Common myeloid progenitor, CD34-positive (primary cell): ENCODE measurements around the gene MYO15A.

ENCODE experiments used
- CTCF ChIA-PET: fragments of 350-600 bp; sonication (Branson Sonifier 250); formaldehyde crosslinking; loops from one replicate; lab custom pipeline; 2021; ENCODE audit warnings: antibody characterized with exemption; lab: Charles Lee
- POLR2A ChIA-PET: fragments of 350-600 bp; sonication (Branson Sonifier 250); formaldehyde crosslinking; loops from one replicate; lab custom pipeline; 2021; ENCODE audit warnings: antibody characterized with exemption; lab: Charles Lee
- DNase-seq, 3 donors: peaks; one replicate each; pipeline versions ENCODE4 v3.0.0 to v3.0.0-alpha.2; 2013
- H3K27ac ChIP-seq, 2 experiments: 1 replicate in 1 of 2; 2 replicates in 1 of 2; pipeline ENCODE4 v1.7.0; 2013; ENCODE audit warnings: inconsistent platforms in 2 of 2, low read length in 2 of 2, mild to moderate bottlenecking in 2 of 2, low read depth in 1 of 2, moderate library complexity in 1 of 2; ENCODE audit not compliant: severe bottlenecking in 2 of 2, insufficient read depth in 1 of 2, poor library complexity in 1 of 2
- H3K27me3 ChIP-seq, 5 experiments: replicated peaks in 2 of 5; 1 replicate in 3 of 5; 2 replicates in 2 of 5; pipeline versions ENCODE4 v1.6.1 to v1.7.0; 2013; ENCODE audit warnings: low read length in 4 of 5, mild to moderate bottlenecking in 2 of 5, moderate library complexity in 2 of 5, inconsistent platforms in 1 of 5; ENCODE audit not compliant: insufficient read depth in 5 of 5, control insufficient read depth in 4 of 5
- H3K36me3 ChIP-seq, 4 experiments: 1 replicate in 2 of 4; 2 replicates in 2 of 4; pipeline versions ENCODE4 v1.6.1 to v1.7.0; 2013; ENCODE audit warnings: low read length in 3 of 4, control low read depth in 1 of 4, mild to moderate bottlenecking in 1 of 4; ENCODE audit not compliant: control insufficient read depth in 4 of 4, insufficient read depth in 4 of 4
- H3K4me1 ChIP-seq, 4 experiments: 1 replicate in 3 of 4; 2 replicates in 1 of 4; pipeline versions ENCODE4 v1.6.1 to v1.7.1; 2013; ENCODE audit warnings: low read length in 3 of 4, mild to moderate bottlenecking in 3 of 4, control low read depth in 1 of 4, inconsistent platforms in 1 of 4, moderate library complexity in 1 of 4; ENCODE audit not compliant: control insufficient read depth in 4 of 4, insufficient read depth in 4 of 4; ENCODE audit errors: control extremely low read depth in 1 of 4
- H3K4me3 ChIP-seq, 7 experiments: 1 replicate in 4 of 7; 2 replicates in 3 of 7; pipeline versions ENCODE4 v1.5.1 to v1.7.0; 2013; ENCODE audit warnings: mild to moderate bottlenecking in 7 of 7, low read length in 6 of 7, moderate library complexity in 6 of 7, inconsistent platforms in 2 of 7, low read depth in 2 of 7, control low read depth in 1 of 7; ENCODE audit not compliant: insufficient read depth in 4 of 7, control insufficient read depth in 1 of 7; ENCODE audit errors: extremely low read depth in 1 of 7
- H3K9me3 ChIP-seq, 5 experiments: 1 replicate in 4 of 5; 2 replicates in 1 of 5; pipeline versions ENCODE4 v1.6.1 to v1.7.1; 2013; ENCODE audit warnings: low read length in 4 of 5, mild to moderate bottlenecking in 2 of 5, inconsistent platforms in 1 of 5, low read depth in 1 of 5, moderate library complexity in 1 of 5; ENCODE audit not compliant: control insufficient read depth in 4 of 5, insufficient read depth in 2 of 5; ENCODE audit errors: control extremely low read depth in 1 of 5
- WGBS: methylation state at CpG from one replicate; pipeline ENCODE4 v1.1.5; 2013; ENCODE audit not compliant: insufficient coverage; 5-methylcytosine and 5-hydroxymethylcytosine counted together

Gene MYO15A

DNA sequence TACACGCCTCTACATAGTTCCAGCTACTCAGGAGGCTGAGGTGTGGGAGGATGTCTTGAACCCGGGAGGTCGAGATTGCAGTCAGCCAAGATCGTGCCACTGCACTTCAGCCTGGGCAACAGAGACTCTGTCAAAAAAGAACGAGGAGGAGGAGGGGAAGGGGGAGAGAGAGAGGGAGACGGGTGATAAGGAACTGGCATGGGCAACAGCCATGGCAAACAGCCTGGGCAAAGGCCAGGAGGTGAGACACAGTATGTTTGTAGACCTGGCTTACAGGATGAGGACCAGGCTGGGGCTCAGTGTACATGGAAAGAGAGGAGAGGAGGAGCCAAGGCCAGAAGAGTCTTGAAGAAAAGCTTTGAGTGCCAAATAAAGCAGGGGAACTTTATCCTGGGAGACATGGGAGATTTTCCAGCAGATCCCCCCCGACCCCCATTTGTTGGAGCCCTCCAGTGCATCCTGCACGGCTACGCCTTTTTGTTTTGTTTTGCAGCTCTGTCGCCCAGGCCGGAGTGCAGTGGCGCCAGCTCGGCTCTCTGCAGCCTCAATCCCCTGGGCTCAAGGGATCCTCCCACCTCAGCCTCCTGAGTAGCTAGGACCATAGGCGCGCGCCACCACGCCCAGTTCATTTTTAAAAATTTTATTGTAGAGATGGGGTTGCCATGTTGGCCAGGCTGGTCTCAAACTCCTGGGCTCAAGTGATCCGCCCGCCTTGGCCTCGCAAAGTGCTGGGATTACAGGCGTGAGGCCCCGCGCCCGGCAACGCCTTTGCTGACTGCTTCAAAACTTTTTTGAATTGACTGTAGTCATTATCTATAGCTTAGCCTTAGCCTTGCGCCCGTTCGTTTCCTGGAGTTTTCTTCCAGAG, 73.8 kb downstream of the MYO15A start:
- peak overlapping the region; percentile 50 to 89 (median 83) for H3K4me3 ChIP-seq
- peaks cover 20 to 48% (median 41%) of the 10 kb centered on the region in 4 experiments for H3K4me1 ChIP-seq
- POLR2A ChIA-PET: interaction anchor here (0.6 kb wide), 1 partner anchor 18 kb away, joined by 4 read pairs; no protein-coding TSS in a partner anchor
- CTCF ChIA-PET: interaction anchor here (1.4 to 2.0 kb wide), 4 partner anchors 12 to 75 kb away, joined by 3 to 4 read pairs (median 4); no protein-coding TSS in a partner anchor
- peaks cover 0 to 18% (median 0%) of the 10 kb centered on the region in 4 experiments for H3K36me3 ChIP-seq
- peak in 1 of 3 donors; percentile 5 for DNase-seq
- 44% methylated on average over 24 of the region's 28 CpGs for WGBS
- H3K9me3 ChIP-seq: no peaks in the 10 kb centered on the region
- H3K27me3 ChIP-seq: no peaks in the 10 kb centered on the region
- peak overlapping the region; percentile 91 to 98 for H3K27ac ChIP-seq

DNA sequence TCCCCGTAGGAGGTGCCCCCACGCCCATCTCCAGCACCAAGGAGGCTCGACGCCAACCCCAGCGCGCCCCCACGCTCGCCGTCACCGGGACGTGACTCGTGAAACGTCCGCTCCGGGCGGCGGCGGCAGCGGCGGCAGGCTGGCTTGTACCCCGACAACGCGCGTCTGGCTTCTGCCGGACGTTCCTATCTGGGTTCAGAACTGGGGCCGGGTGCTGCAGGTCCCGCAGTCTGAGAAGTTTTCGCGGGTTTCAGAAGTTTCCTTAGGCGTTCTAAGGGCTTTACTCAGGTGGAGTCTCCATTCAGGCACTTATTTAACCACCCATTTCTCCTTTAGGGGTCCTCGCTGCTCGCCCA, 74.4 kb downstream of the MYO15A start:
- no peaks in the 10 kb centered on the region for H3K27me3 ChIP-seq
- peaks cover 0 to 24% (median 2%) of the 10 kb centered on the region in 4 experiments for H3K36me3 ChIP-seq
- DNase-seq: peak in 1 of 3 donors; percentile 85
- peak overlapping the region; percentile 91 to 98 for H3K27ac ChIP-seq
- CTCF ChIA-PET: interaction anchor here (1.1 to 2.0 kb wide), 3 partner anchors 16 to 42 kb away, joined by 3 to 4 read pairs (median 4); no protein-coding TSS in a partner anchor
- WGBS: 1% methylated on average over 30 of the region's 33 CpGs
- peak overlapping the region; percentile 50 to 89 (median 83) for H3K4me3 ChIP-seq
- POLR2A ChIA-PET: interaction anchor here (0.6 kb wide), 1 partner anchor 17 kb away, joined by 4 read pairs; no protein-coding TSS in a partner anchor
- H3K4me1 ChIP-seq: peaks cover 26 to 52% (median 47%) of the 10 kb centered on the region in 4 experiments
- no peaks in the 10 kb centered on the region for H3K9me3 ChIP-seq

DNA sequence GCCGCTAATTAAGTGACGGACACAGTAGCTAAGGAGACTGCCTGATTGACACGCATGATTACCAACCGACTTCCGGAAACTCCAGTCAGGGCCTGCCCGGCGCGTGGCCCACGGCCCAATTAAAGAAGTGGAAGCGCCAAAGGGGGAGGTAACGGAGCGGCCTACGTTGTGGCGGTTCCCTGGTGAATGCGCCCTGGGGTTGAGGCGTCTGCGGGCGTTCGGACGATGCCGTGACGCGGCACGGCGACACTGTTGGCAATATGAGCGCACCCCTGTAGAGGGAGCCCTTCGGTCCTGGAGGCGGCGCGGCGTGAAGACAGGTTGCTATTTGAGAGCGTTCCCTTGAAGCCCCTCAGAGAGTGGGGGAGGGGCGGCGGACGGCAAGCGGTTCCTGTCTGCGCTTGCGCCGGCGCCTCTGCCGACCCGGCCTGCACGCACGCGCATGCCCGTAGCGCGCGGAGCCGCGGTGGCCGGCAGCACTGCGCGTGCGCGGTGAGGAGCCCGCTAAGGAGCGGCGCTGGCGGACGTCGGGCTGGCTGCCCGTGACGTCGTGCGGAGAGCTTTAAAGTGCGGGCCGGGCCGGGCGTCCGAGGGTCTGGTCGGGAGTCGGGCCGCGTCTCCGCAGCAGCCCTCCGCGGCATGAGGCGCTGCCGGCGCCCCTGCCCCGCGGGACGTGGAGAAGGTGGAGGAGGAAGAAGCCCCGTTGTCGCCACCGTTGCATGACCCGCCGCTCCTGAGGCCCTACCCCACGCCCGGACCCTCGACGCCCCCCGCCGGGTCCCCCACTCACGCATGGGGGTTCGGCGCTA, 75.0 kb downstream of the MYO15A start, which contains the start of gene ALKBH5:
Gene ALKBH5, plus strand, starts transcription at position 495 of the 809 bp plus-strand sequence. CDS start 416 bp downstream, outside the sequence.
- Histone ChIP-seq H3K27me3 (no peaks in the 10 kb centered on the region), H3K4me3 (peak within 1 kb of the TSS; percentile 50 to 89 (median 83)), H3K9me3 (no peaks in the 10 kb centered on the region), H3K4me1 (peaks cover 26 to 58% (median 52%) of the 10 kb centered on the region in 4 experiments), H3K36me3 (peaks cover 0 to 30% (median 6%) of the 10 kb centered on the region in 4 experiments), H3K27ac (peak within 1 kb of the TSS; percentile 91 to 98)
- POLR2A ChIA-PET: interaction anchor here (0.6 kb wide), 1 partner anchor 16 kb away, joined by 4 read pairs; no protein-coding TSS in a partner anchor
- WGBS: under 1% methylated on average over 72 of the region's 98 CpGs
- DNase-seq: peak; percentile 99 to 100 (median 100)
- CTCF ChIA-PET: interaction anchor here (1.1 to 2.0 kb wide), 4 partner anchors 15 to 43 kb away, joined by 3 to 4 read pairs (median 4); no protein-coding TSS in a partner anchor

DNA sequence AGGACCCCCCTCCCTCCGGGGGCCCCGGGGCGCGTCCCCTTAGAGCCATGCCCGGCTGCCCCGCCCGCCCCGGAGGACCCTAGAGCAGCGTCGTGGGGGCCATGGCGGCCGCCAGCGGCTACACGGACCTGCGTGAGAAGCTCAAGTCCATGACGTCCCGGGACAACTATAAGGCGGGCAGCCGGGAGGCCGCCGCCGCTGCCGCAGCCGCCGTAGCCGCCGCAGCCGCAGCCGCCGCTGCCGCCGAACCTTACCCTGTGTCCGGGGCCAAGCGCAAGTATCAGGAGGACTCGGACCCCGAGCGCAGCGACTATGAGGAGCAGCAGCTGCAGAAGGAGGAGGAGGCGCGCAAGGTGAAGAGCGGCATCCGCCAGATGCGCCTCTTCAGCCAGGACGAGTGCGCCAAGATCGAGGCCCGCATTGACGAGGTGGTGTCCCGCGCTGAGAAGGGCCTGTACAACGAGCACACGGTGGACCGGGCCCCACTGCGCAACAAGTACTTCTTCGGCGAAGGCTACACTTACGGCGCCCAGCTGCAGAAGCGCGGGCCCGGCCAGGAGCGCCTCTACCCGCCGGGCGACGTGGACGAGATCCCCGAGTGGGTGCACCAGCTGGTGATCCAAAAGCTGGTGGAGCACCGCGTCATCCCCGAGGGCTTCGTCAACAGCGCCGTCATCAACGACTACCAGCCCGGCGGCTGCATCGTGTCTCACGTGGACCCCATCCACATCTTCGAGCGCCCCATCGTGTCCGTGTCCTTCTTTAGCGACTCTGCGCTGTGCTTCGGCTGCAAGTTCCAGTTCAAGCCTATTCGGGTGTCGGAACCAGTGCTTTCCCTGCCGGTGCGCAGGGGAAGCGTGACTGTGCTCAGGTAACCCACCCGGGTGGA, 75.8 kb downstream of the MYO15A start:
- H3K4me3 ChIP-seq: peak overlapping the region; percentile 50 to 89 (median 83)
- H3K9me3 ChIP-seq: no peaks in the 10 kb centered on the region
- DNase-seq: peak; percentile 70 to 84 (median 79)
- H3K4me1 ChIP-seq: peaks cover 26 to 59% (median 54%) of the 10 kb centered on the region in 4 experiments
- H3K27me3 ChIP-seq: no peaks in the 10 kb centered on the region
- ChIA-PET CTCF (interaction anchor here (1.0 to 1.8 kb wide), 5 partner anchors 9 to 67 kb away, joined by 3 to 7 read pairs (median 3); no protein-coding TSS in a partner anchor), POLR2A (no interaction called here)
- WGBS: under 1% methylated on average over 79 of the region's 92 CpGs
- H3K27ac ChIP-seq: peak overlapping the region; percentile 91 to 98
- H3K36me3 ChIP-seq: peaks cover 0 to 32% (median 9%) of the 10 kb centered on the region in 4 experiments

DNA sequence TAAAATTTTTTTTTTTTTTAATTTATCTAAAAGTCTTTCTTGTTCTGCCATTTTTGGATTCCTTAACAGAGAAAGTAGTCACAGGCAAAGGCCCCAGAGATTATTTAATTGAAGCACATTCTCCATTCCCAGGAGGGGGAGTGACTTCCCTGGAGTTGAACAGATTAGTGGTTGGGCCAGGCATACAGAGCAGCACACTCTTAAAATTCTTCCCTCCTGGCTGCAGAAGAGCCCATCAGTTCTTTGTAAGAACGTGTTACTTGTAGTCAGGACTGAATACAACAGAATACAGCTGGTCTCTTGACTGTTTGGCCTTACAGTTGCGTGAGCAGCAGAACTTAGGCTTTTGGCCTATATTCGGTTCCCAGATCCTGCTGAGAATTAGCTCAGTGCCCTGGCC, 76.8 kb downstream of the MYO15A start:
- DNase-seq: no peak
- peaks cover 3 to 40% (median 13%) of the 10 kb centered on the region in 4 experiments for H3K36me3 ChIP-seq
- peaks cover 26 to 59% (median 54%) of the 10 kb centered on the region in 4 experiments for H3K4me1 ChIP-seq
- H3K27ac ChIP-seq: peak overlapping the region in 1 of 2 experiments; percentile 98
- H3K4me3 ChIP-seq: peak overlapping the region in 6 of 7 experiments; percentile 58 to 89 (median 84)
- H3K27me3 ChIP-seq: no peaks in the 10 kb centered on the region
- ChIA-PET CTCF (interaction anchor here (0.6 to 1.8 kb wide), 4 partner anchors 12 to 87 kb away, joined by 3 to 7 read pairs (median 6); no protein-coding TSS in a partner anchor), POLR2A (no interaction called here)
- no peaks in the 10 kb centered on the region for H3K9me3 ChIP-seq
- 58% methylated on average over 3 of the region's 3 CpGs for WGBS
